Measurements from ENCODE around the gene KDM4C.

GRCh38 chr9:7173139-7173538, 415.4 kb downstream of the KDM4C start:
- no peak for TF ChIP-seq CTCF (IDR thresholded peaks at IDR 0.05)
- TF ChIP-seq POLR2A (IDR thresholded peaks at IDR 0.05; ENCODE audit: low read depth) = no peak
